SU-DHL-6 (cell line): Measurements from ENCODE around the gene BCL2.

Source experiments
- H2AFZ ChIP-seq: fragments of 200-600 bp; sonication (generic); 2 replicates; pipeline ENCODE4 v1.6.1; 2014; ENCODE audit warnings: low read depth, mild to moderate bottlenecking, moderate library complexity, mixed read lengths, antibody characterized with exemption, low read length; ENCODE audit not compliant: severe bottlenecking
- H3F3A ChIP-seq: fragments of 200-600 bp; shearing (Covaris generic); 2 replicates; pipeline ENCODE4 v1.6.0; 2016; ENCODE audit warnings: antibody characterized with exemption, mild to moderate bottlenecking; ENCODE audit not compliant: insufficient read depth
- H3K27ac ChIP-seq: fragments of 200-600 bp; sonication (generic); 2 replicates; pipeline ENCODE4 v1.5.1; 2016; ENCODE audit warnings: low read depth, mild to moderate bottlenecking, low read length, moderate library complexity, mixed read lengths
- H3K27me3 ChIP-seq: fragments of 200-600 bp; sonication (generic), shearing (Covaris generic); 2 replicates; pipeline ENCODE4 v1.6.0; 2014; ENCODE audit warnings: mild to moderate bottlenecking, low read length
- H3K36me3 ChIP-seq: fragments of 200-600 bp; sonication (generic); 2 replicates; pipeline ENCODE4 v1.6.1; 2014; ENCODE audit warnings: mild to moderate bottlenecking, low read length, mixed read lengths
- H3K4me2 ChIP-seq: fragments of 300-600, 200-600 bp; shearing (Covaris generic), sonication (generic); 2 replicates; pipeline ENCODE4 v1.6.0; 2014; ENCODE audit warnings: low read length, low read depth, mild to moderate bottlenecking; ENCODE audit not compliant: poor library complexity, severe bottlenecking
- H3K4me3 ChIP-seq: fragments of 200-600 bp; sonication (generic); 2 replicates; pipeline ENCODE4 v1.5.1; 2014; ENCODE audit warnings: antibody characterized with exemption, low read length, mild to moderate bottlenecking, mixed read lengths; ENCODE audit not compliant: insufficient read depth, poor library complexity, severe bottlenecking
- H3K79me2 ChIP-seq: fragments of 200-600 bp; sonication (generic); 2 replicates; pipeline ENCODE4 v1.6.1; 2014; ENCODE audit warnings: mild to moderate bottlenecking, low read length, moderate library complexity; ENCODE audit not compliant: insufficient read depth
- H3K9ac ChIP-seq: fragments of 200-600 bp; sonication (generic); 2 replicates; pipeline ENCODE4 v1.7.0; 2014; ENCODE audit warnings: mild to moderate bottlenecking, low read length
- H3K9me2 ChIP-seq: fragments of 200-600 bp; sonication (generic); replicated peaks from 2 replicates; pipeline ENCODE4 v1.6.1; 2014; ENCODE audit warnings: low read length; ENCODE audit not compliant: insufficient read depth
- H3K9me3 ChIP-seq: fragments of 200-600 bp; sonication (generic); 2 replicates; pipeline ENCODE4 v1.6.1; 2014; ENCODE audit warnings: low read length, mixed read lengths; ENCODE audit not compliant: insufficient read depth
- H4K20me1 ChIP-seq: fragments of 200-600 bp; sonication (generic); 2 replicates; pipeline ENCODE4 v1.6.1; 2014; ENCODE audit warnings: low read depth, mild to moderate bottlenecking, antibody characterized with exemption, low read length, moderate library complexity, mixed read lengths
- CTCF ChIP-seq: fragments of 200-600 bp; sonication (generic); IDR thresholded peaks from one replicate; pipeline ENCODE4 v1.5.1; 2017; ENCODE audit warnings: antibody characterized with exemption, mild to moderate bottlenecking, low read length, moderate library complexity; ENCODE audit not compliant: insufficient read depth, poor library complexity, severe bottlenecking
- EZH2phosphoT487 ChIP-seq: fragments of 200-600 bp; sonication (generic), shearing (Covaris generic); conservative IDR thresholded peaks from 2 replicates; pipeline ENCODE4 v1.6.1; 2018; ENCODE audit warnings: mild to moderate bottlenecking, antibody characterized with exemption, low read length, moderate library complexity, mixed read lengths

The BCL2 gene

GRCh38 chr18:63336366-63337099, 17.0 kb upstream of the BCL2 start:
- Histone ChIP-seq H4K20me1 (no peaks in the 10 kb centered on the region), H3K9me2 (no peaks in the 10 kb centered on the region), H2AFZ (no peak overlapping the region), H3K27me3 (no peaks in the 10 kb centered on the region), H3F3A (peaks cover 4% of the 10 kb centered on the region; the same call in 1 of the 2 replicates), H3K36me3 (no peaks in the 10 kb centered on the region), H3K79me2 (no peaks in the 10 kb centered on the region), H3K9ac (no peak overlapping the region), H3K4me3 (no peak overlapping the region), H3K9me3 (no peaks in the 10 kb centered on the region), H3K4me2 (no peak overlapping the region), H3K27ac (no peak overlapping the region)
- TF ChIP-seq EZH2phosphoT487 (no peak), CTCF (no peak)

- 0 out of 2 replicates have a peak, but pooled peaks cover 3% of the 10 kb centered on the region for H3F3A ChIP-seq
- H3K4me2 ChIP-seq = no peak overlapping the region
- no peaks in the 10 kb centered on the region for H3K9me3 ChIP-seq
- H3K36me3 ChIP-seq = no peaks in the 10 kb centered on the region
- H3K4me3 ChIP-seq = no peak overlapping the region
- no peak overlapping the region for H3K9ac ChIP-seq
- H3K27ac ChIP-seq = no peak overlapping the region
- no peaks in the 10 kb centered on the region for H3K27me3 ChIP-seq
- no peaks in the 10 kb centered on the region for H3K9me2 ChIP-seq
- no peak overlapping the region for H2AFZ ChIP-seq
- TF ChIP-seq CTCF = no peak
- no peak for TF ChIP-seq EZH2phosphoT487
- H3K79me2 ChIP-seq = no peaks in the 10 kb centered on the region
- no peaks in the 10 kb centered on the region for H4K20me1 ChIP-seq
These were observed 11.5 kb upstream of the BCL2 start for GRCh38 chr18:63331105-63331504.

- no peaks in the 10 kb centered on the region for H3K9me2 ChIP-seq
- H3K27ac ChIP-seq = no peak overlapping the region
- H3K79me2 ChIP-seq = no peaks in the 10 kb centered on the region
- no peaks in the 10 kb centered on the region for H3K36me3 ChIP-seq
- H2AFZ ChIP-seq = no peak overlapping the region
- no peak overlapping the region for H3K9ac ChIP-seq
- no peaks in the 10 kb centered on the region for H3K27me3 ChIP-seq
- no peak overlapping the region for H3K4me3 ChIP-seq
- H3F3A ChIP-seq = 0 out of 2 replicates have a peak, but pooled peaks cover 3% of the 10 kb centered on the region
- no peaks in the 10 kb centered on the region for H3K9me3 ChIP-seq
- H3K4me2 ChIP-seq = no peak overlapping the region
- no peaks in the 10 kb centered on the region for H4K20me1 ChIP-seq
- TF ChIP-seq CTCF = no peak
- TF ChIP-seq EZH2phosphoT487 = no peak
These were observed 10.0 kb upstream of the BCL2 start for GRCh38 chr18:63329431-63330145.
